PC-9 (cell line): ENCODE data around the gene HSBP1L1. TPM values are rescaled to one million over a fixed set of nuclear protein-coding genes. Genes with fewer than 3 reads are reported as not detected.

Source experiments
- BruUV-seq: library from RNA; stranded (reverse); fragments of 400-500 nt; replicated peaks from 2 replicates; lab custom pipeline; 2021; lab: Mats Ljungman, UMichigan
- CTCF ChIA-PET: fragments of 300-600 bp; sonication (Branson Sonifier 250); formaldehyde crosslinking; loops from one replicate; lab custom pipeline; 2022; ENCODE audit warnings: antibody characterized with exemption; lab: Charles Lee
- POLR2A ChIA-PET: fragments of 300-600 bp; sonication (Branson Sonifier 250); formaldehyde crosslinking; loops from one replicate; lab custom pipeline; 2022; ENCODE audit warnings: antibody characterized with exemption; ENCODE audit not compliant: unreplicated experiment; lab: Charles Lee
- DNase-seq, 2 experiments: peaks; one replicate each; pipeline versions ENCODE4 v3.0.0 to v3.0.0-alpha.2; 2015 to 2022; ENCODE audit warnings: mixed read lengths in 1 of 2
- H2AFZ ChIP-seq: fragments of 200-600 bp; sonication (generic); 2 replicates; pipeline ENCODE4 v1.8.1; 2017; ENCODE audit warnings: antibody characterized with exemption
- H3F3A ChIP-seq: fragments of 200-600 bp; sonication (generic); 2 replicates; pipeline ENCODE4 v1.8.1; 2017; ENCODE audit warnings: antibody characterized with exemption, mild to moderate bottlenecking, low read depth; ENCODE audit not compliant: insufficient read depth
- H3K27ac ChIP-seq: fragments of 200-600 bp; sonication (generic); 2 replicates; pipeline ENCODE4 v1.6.1; 2016; ENCODE audit warnings: mixed run types
- H3K27me3 ChIP-seq: fragments of 200-600 bp; sonication (generic); 2 replicates; pipeline ENCODE4 v1.6.1; 2016; ENCODE audit warnings: low read depth, mixed run types; ENCODE audit not compliant: insufficient read depth
- H3K36me3 ChIP-seq: fragments of 200-600 bp; sonication (generic); 2 replicates; pipeline ENCODE4 v1.6.1; 2016; ENCODE audit warnings: low read depth, mixed run types
- H3K4me1 ChIP-seq: fragments of 200-600 bp; sonication (generic); replicated peaks from 2 replicates; pipeline ENCODE4 v1.6.1; 2016; ENCODE audit warnings: mixed run types; ENCODE audit not compliant: insufficient read depth
- H3K4me2 ChIP-seq: fragments of 200-600 bp; sonication (generic); 2 replicates; pipeline ENCODE4 v1.6.1; 2017; ENCODE audit warnings: mixed run types
- H3K4me3 ChIP-seq: fragments of 200-600 bp; sonication (generic); 2 replicates; pipeline ENCODE4 v1.6.1; 2016; ENCODE audit warnings: mixed run types
- H3K79me2 ChIP-seq: fragments of 200-600 bp; sonication (generic); 2 replicates; pipeline ENCODE4 v1.6.1; 2017; ENCODE audit warnings: low read depth, mixed run types
- H3K9me2 ChIP-seq: fragments of 200-600 bp; sonication (generic); 2 replicates; pipeline ENCODE4 v1.8.1; 2017; ENCODE audit warnings: mild to moderate bottlenecking; ENCODE audit not compliant: insufficient read depth
- H3K9me3 ChIP-seq: fragments of 200-600 bp; sonication (generic); 2 replicates; pipeline ENCODE4 v1.8.1; 2016; ENCODE audit warnings: low read depth; ENCODE audit not compliant: insufficient read depth
- H4K20me1 ChIP-seq: fragments of 200-600 bp; sonication (generic); 2 replicates; pipeline ENCODE4 v1.8.1; 2017; ENCODE audit not compliant: insufficient read depth
- EZH2 ChIP-seq: fragments of 200-600 bp; sonication (generic); IDR thresholded peaks from 2 replicates; pipeline ENCODE4 v1.8.0; 2017; ENCODE audit warnings: antibody characterized with exemption, low read depth
- intact Hi-C: fragments of 100-400 bp; cut with micrococcal nuclease; formaldehyde crosslinking; loops from one replicate; pipeline ENCODE4 v1.10.0; 2022; ENCODE audit not compliant: unreplicated experiment
- total RNA-seq: library from RNA; stranded (reverse); gene quantifications from 2 replicates; pipeline ENCODE4 v1.2.3, GENCODE V29; 2021
- TF ChIP-seq, protein P1 (sequence below): fragments of 200-600 bp; sonication (generic); conservative IDR thresholded peaks from 2 replicates; pipeline ENCODE4 v1.6.1; 2017; ENCODE audit warnings: mixed run types, antibody characterized with exemption, mild to moderate bottlenecking, moderate library complexity

The HSBP1L1 gene
- total RNA-seq, 1 experiment from 2014 or later: 41.5 TPM

DNA sequence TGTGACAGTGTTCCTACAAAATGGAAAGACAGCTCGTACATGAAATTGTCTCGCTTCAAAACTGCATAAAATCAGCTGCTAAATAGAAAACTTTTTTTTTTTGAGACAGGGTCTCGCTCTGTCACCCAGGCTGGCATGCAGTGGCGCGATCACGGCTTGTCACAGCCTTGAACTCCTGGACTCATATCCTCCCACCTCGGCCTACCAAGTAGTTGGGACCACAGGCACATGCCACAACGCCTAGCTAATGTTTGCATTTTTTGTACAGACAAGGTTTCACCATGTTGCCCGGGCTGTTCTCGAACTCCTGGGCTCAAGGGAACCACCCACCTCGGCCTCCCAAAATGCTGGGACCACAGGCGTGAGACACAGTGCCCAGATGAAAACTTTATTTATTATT, 20.7 kb downstream of the HSBP1L1 start:
- intact Hi-C loops: no loop called here
- ChIA-PET POLR2A (no interaction called here), CTCF (no interaction called here)
- no peak overlapping the region for H3K4me2 ChIP-seq
- TF ChIP-seq, protein P1, sequence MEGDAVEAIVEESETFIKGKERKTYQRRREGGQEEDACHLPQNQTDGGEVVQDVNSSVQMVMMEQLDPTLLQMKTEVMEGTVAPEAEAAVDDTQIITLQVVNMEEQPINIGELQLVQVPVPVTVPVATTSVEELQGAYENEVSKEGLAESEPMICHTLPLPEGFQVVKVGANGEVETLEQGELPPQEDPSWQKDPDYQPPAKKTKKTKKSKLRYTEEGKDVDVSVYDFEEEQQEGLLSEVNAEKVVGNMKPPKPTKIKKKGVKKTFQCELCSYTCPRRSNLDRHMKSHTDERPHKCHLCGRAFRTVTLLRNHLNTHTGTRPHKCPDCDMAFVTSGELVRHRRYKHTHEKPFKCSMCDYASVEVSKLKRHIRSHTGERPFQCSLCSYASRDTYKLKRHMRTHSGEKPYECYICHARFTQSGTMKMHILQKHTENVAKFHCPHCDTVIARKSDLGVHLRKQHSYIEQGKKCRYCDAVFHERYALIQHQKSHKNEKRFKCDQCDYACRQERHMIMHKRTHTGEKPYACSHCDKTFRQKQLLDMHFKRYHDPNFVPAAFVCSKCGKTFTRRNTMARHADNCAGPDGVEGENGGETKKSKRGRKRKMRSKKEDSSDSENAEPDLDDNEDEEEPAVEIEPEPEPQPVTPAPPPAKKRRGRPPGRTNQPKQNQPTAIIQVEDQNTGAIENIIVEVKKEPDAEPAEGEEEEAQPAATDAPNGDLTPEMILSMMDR: no peak
- no peak for TF ChIP-seq EZH2
- H3K27ac ChIP-seq: no peak overlapping the region
- no peak overlapping the region for H2AFZ ChIP-seq
- peaks cover 21% of the 10 kb centered on the region for H3F3A ChIP-seq
- H3K4me1 ChIP-seq: peaks cover 27% of the 10 kb centered on the region
- H3K4me3 ChIP-seq: no peak overlapping the region
- BruUV-seq: no TSS peak
- peaks cover 77% of the 10 kb centered on the region for H4K20me1 ChIP-seq
- no peaks in the 10 kb centered on the region for H3K9me3 ChIP-seq
- no peaks in the 10 kb centered on the region for H3K27me3 ChIP-seq
- H3K9me2 ChIP-seq: no peaks in the 10 kb centered on the region
- DNase-seq: no peak
- peaks cover 86% of the 10 kb centered on the region for H3K79me2 ChIP-seq
- peaks cover 22% of the 10 kb centered on the region; the same call in 1 of the 2 replicates for H3K36me3 ChIP-seq

DNA sequence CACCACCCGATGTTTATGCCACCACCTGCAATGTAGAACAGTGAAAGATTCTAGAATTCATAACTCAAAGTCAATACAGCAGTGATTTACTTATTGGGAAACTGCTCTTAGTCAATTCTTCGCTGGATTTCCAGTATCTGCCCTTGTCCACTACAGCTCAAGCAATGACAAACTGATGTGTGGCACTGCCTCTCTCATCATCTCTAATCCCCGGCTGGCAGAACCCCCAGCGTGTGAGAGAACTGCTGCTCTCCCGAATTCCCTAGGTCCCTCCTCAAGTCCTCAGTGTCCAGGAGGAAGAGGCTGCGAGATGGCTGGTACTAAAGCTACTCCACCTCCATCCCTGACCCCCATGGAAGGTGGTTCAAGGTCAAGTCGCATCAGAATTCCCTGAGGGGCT, 22.3 kb downstream of the HSBP1L1 start:
- Histone ChIP-seq H3K79me2 (peaks cover 71% of the 10 kb centered on the region), H3K4me2 (peak overlapping the region; percentile 98), H3F3A (peaks cover 22% of the 10 kb centered on the region), H3K9me2 (no peaks in the 10 kb centered on the region), H2AFZ (no peak overlapping the region), H3K27me3 (no peaks in the 10 kb centered on the region), H3K27ac (no peak overlapping the region), H3K4me3 (peak overlapping the region; percentile 88), H3K9me3 (no peaks in the 10 kb centered on the region), H3K36me3 (peaks cover 21% of the 10 kb centered on the region; the same call in 1 of the 2 replicates), H3K4me1 (peaks cover 27% of the 10 kb centered on the region), H4K20me1 (peaks cover 61% of the 10 kb centered on the region)
- intact Hi-C loops: no loop called here
- no peak for DNase-seq
- no TSS peak for BruUV-seq
- TF ChIP-seq, protein P1: no peak
- TF ChIP-seq EZH2: no peak
- ChIA-PET POLR2A (no interaction called here), CTCF (no interaction called here)

DNA sequence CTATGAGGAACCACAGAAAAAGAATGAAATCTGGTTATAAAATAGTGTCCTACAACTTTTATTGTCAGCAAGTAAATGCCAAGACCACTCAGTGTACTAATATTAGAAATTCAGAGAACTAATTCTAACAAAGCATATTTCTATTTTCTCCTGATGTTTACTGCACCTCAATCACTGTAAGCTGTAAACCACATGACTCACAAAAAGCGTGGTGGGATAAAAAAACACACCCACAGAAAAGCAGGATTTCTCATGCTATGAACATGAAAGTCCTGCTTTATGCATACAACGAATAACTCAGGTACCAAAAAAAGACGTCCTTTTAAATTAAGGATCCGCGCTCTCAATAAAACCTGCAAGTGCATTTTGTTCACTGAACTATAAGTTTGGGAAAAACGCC, 23.1 kb downstream of the HSBP1L1 start:
- Histone ChIP-seq H3K27me3 (no peaks in the 10 kb centered on the region), H3K27ac (peak overlapping the region; percentile 82), H3F3A (peaks cover 22% of the 10 kb centered on the region), H3K4me3 (peak overlapping the region; percentile 88), H3K79me2 (peaks cover 62% of the 10 kb centered on the region), H3K36me3 (peaks cover 21% of the 10 kb centered on the region; the same call in 1 of the 2 replicates), H2AFZ (peak overlapping the region; percentile 88), H3K9me2 (no peaks in the 10 kb centered on the region), H3K4me1 (peaks cover 27% of the 10 kb centered on the region), H3K4me2 (peak overlapping the region; percentile 98), H4K20me1 (peaks cover 53% of the 10 kb centered on the region), H3K9me3 (no peaks in the 10 kb centered on the region)
- CTCF ChIA-PET: no interaction called here
- BruUV-seq: TSS peak; percentile 27
- TF ChIP-seq EZH2: no peak
- TF ChIP-seq, protein P1: no peak
- POLR2A ChIA-PET: interaction anchor here (1.1 kb wide), 1 partner anchor 25 kb away, joined by 14 read pairs; no protein-coding TSS in a partner anchor
- DNase-seq: no peak
- intact Hi-C loops: no loop called here
